ENCODE measurements around the gene BACE1.

- TF ChIP-seq CTCF (conservative IDR thresholded peaks at IDR 0.05; ENCODE audit: low read depth, low read length) (no peak), EZH2 (IDR thresholded peaks at IDR 0.05; ENCODE audit: borderline replicate concordance, low read depth, low read length, poor library complexity, severe bottlenecking) (no peak)
Observed at GRCh38 chr11:117315285-117316196, 515 bp downstream of the BACE1 start.

Measured in A673 (cell line).